Right atrium auricular region (tissue), 2 donors: ENCODE data around the gene SLC35C1. TPM values are rescaled to one million over a fixed set of nuclear protein-coding genes. Genes with fewer than 3 reads are reported as not detected.

Experiments used
- DNase-seq: peaks from one replicate; pipeline ENCODE4 v3.0.0-alpha.2; 2019; ENCODE audit warnings: low spot score
- H3K27ac ChIP-seq, 2 donors: fragments of 200-600 bp; sonication (generic); 1 replicate in 1 of 2; 2 replicates in 1 of 2; pipeline ENCODE4 v1.5.1; 2016 to 2019
- H3K27me3 ChIP-seq, 2 donors: fragments of 200-600 bp; sonication (generic); one replicate each; pipeline versions ENCODE4 v1.5.1 to v1.6.0; 2017 to 2019
- H3K36me3 ChIP-seq: fragments of 200-600 bp; sonication (generic); one replicate; pipeline ENCODE4 v1.5.1; 2016
- H3K4me1 ChIP-seq, 2 donors: fragments of 200-600 bp; sonication (generic); one replicate each; pipeline versions ENCODE4 v1.5.1 to v1.6.0; 2017 to 2019
- H3K4me3 ChIP-seq, 2 donors: fragments of 200-600 bp; sonication (generic); 1 replicate in 1 of 2; 2 replicates in 1 of 2; pipeline ENCODE4 v1.5.1; 2017 to 2019; ENCODE audit warnings: mild to moderate bottlenecking in 1 of 2, moderate library complexity in 1 of 2
- H3K9me3 ChIP-seq, 2 donors: fragments of 200-600 bp; sonication (generic); one replicate each; pipeline ENCODE4 v1.5.1; 2019
- CTCF ChIP-seq, 2 donors: fragments of 200-600 bp; sonication (generic); IDR thresholded peaks; one replicate each; pipeline ENCODE4 v1.5.1; 2019; ENCODE audit warnings: antibody characterized with exemption in 2 of 2
- total RNA-seq, 2 donors: library from RNA; depleted of rRNA; stranded (reverse); fragments of >200 nt; gene quantifications; one replicate each; pipeline ENCODE4 v1.1.0, GENCODE V29; 2016

SLC35C1 gene
- total RNA-seq, 2 donors from 2014 or later, result 5.2 to 11.6 TPM

DNA sequence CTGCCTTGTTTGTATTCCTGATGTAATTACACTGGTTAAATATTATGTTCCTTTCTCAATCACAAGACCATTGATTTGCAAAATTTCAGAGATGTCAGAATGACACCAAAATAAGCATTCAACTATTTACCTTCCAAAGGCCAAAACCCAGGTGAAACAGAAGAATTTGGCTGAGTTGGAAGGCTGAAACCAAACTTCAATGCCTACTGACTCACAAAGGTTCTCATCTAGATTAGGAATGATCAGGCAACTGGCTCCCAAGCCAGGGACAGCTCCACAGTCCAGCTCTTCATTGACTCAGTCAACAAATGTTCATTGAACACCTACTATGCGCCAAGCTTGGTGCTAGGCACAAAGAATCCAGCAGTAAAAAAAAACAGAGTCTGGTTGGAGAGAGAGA lies 13.4 kb upstream of the SLC35C1 start:
- Histone ChIP-seq H3K36me3 (no peaks in the 10 kb centered on the region), H3K9me3 (peaks cover 0 to 12% of the 10 kb centered on the region in 2 donors), H3K4me3 (no peak overlapping the region), H3K4me1 (no peaks in the 10 kb centered on the region), H3K27me3 (no peaks in the 10 kb centered on the region), H3K27ac (no peak overlapping the region)
- TF ChIP-seq CTCF (IDR thresholded peaks at IDR 0.05), result no peak
- no peak for DNase-seq

GRCh38 chr11:45794169-45794568 lies 10.8 kb upstream of the SLC35C1 start:
- Histone ChIP-seq H3K4me3 (no peak overlapping the region), H3K4me1 (no peaks in the 10 kb centered on the region), H3K27ac (no peak overlapping the region), H3K27me3 (no peaks in the 10 kb centered on the region), H3K9me3 (no peaks in the 10 kb centered on the region), H3K36me3 (no peaks in the 10 kb centered on the region)
- DNase-seq, result no peak
- TF ChIP-seq CTCF (IDR thresholded peaks at IDR 0.05), result no peak

- no peak for TF ChIP-seq CTCF (IDR thresholded peaks at IDR 0.05)
- H3K4me1 ChIP-seq, result no peaks in the 10 kb centered on the region
- no peaks in the 10 kb centered on the region for H3K27me3 ChIP-seq
- H3K9me3 ChIP-seq, result no peaks in the 10 kb centered on the region
- no peaks in the 10 kb centered on the region for H3K36me3 ChIP-seq
- no peak overlapping the region for H3K4me3 ChIP-seq
- no peak overlapping the region for H3K27ac ChIP-seq
- DNase-seq, result peak; percentile 40
These were observed 9.6 kb upstream of the SLC35C1 start for GRCh38 chr11:45795379-45795778.

GRCh38 chr11:45796461-45796861 lies 8.5 kb upstream of the SLC35C1 start:
- peak; percentile 52 for DNase-seq

GRCh38 chr11:45798793-45799441 lies 6.0 kb upstream of the SLC35C1 start:
- no peaks in the 10 kb centered on the region for H3K4me1 ChIP-seq
- no peak overlapping the region for H3K4me3 ChIP-seq
- H3K9me3 ChIP-seq, result no peaks in the 10 kb centered on the region
- no peak for TF ChIP-seq CTCF (IDR thresholded peaks at IDR 0.05)
- DNase-seq, result peak; percentile 49
- H3K27ac ChIP-seq, result no peak overlapping the region
- H3K27me3 ChIP-seq, result no peaks in the 10 kb centered on the region
- H3K36me3 ChIP-seq, result no peaks in the 10 kb centered on the region

More at GRCh38 chr11:45796461-45796861, 8.5 kb upstream of the SLC35C1 start:
- Histone ChIP-seq H3K9me3 (no peaks in the 10 kb centered on the region), H3K27ac (no peak overlapping the region), H3K27me3 (no peaks in the 10 kb centered on the region), H3K36me3 (no peaks in the 10 kb centered on the region), H3K4me1 (no peaks in the 10 kb centered on the region), H3K4me3 (no peak overlapping the region)
- TF ChIP-seq CTCF (IDR thresholded peaks at IDR 0.05), result no peak

- Histone ChIP-seq H3K4me3 (no peak overlapping the region), H3K27me3 (no peaks in the 10 kb centered on the region), H3K36me3 (no peaks in the 10 kb centered on the region), H3K9me3 (no peaks in the 10 kb centered on the region), H3K4me1 (no peaks in the 10 kb centered on the region), H3K27ac (no peak overlapping the region)
- no peak for TF ChIP-seq CTCF (IDR thresholded peaks at IDR 0.05)
- DNase-seq, result peak; percentile 26
These were observed 5.4 kb upstream of the SLC35C1 start for GRCh38 chr11:45799562-45799961.
